ENCODE measurements around the gene NINL. TPM values are rescaled to one million over a fixed set of nuclear protein-coding genes. Genes with fewer than 3 reads are reported as not detected.

NINL gene
- total RNA-seq, 2 donors from 2014 or later: 20.3 to 35.6 TPM

GRCh38 chr20:25539742-25540672 is 45.3 kb downstream of the NINL start:
- no peaks in the 10 kb centered on the region for H3K9me3 ChIP-seq
- DNase-seq (ENCODE audit: low spot score): no peak
- peak; percentile 32 for TF ChIP-seq CTCF (IDR thresholded peaks at IDR 0.05)
- peak overlapping the region; percentile 68 to 77 for H3K27ac ChIP-seq
- ATAC-seq (ENCODE audit: insufficient number of reproducible peaks, low FRiP score, low read depth): no peak
- no peaks in the 10 kb centered on the region for H3K36me3 ChIP-seq
- peak overlapping the region; percentile 76 for H3K4me3 ChIP-seq
- H3K4me1 ChIP-seq (ENCODE audit: control insufficient read depth in 1 of 2, low read depth in 2 of 2): peaks cover 4 to 66% of the 10 kb centered on the region in 2 donors
- H3K27me3 ChIP-seq (replicated peaks; ENCODE audit: insufficient read depth): no peaks in the 10 kb centered on the region

DNA sequence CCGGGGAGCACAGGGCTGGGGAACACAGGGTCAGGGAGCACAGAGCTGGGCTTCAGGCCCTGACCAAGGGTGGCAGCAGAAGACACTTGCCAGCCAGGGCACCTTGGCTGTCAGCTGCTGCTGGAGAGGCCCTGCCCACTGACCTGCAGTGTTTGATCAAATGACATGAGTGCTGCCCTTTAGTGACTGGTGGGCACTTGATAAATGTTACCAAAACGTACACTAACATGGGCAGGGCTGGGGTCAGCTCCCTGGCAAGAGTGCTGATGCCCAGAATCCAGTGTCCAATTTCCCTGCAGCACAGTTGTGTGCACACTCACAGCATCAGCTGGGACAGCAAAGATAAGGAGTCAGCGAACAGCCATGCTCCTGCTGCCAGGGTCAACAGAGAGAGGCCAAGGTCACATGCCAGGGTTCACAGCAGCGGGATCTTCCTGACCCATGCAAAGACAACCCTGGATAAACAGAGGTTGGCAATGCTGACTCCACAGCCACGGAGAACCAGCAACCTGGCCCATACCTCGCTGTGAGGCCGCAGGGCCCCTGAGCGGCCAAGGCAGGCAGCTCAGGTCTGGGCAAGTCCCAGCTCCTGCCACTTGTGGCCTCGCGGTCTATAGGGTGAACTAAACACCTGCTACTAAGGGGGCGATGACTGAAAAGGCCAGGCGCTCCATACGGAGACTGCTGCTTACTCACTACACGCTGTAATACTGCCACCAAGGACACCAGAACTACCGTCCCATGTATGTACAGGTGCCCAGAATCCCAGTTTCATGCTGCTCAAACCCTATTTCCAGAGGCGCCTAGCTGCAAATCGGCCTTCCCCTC is 46.3 kb downstream of the NINL start:
- TF ChIP-seq CTCF (IDR thresholded peaks at IDR 0.05): no peak
- Histone ChIP-seq H3K27me3 (replicated peaks; ENCODE audit: insufficient read depth) (no peaks in the 10 kb centered on the region), H3K4me3 (peak overlapping the region; percentile 76), H3K4me1 (ENCODE audit: control insufficient read depth in 1 of 2, low read depth in 2 of 2) (peaks cover 7 to 67% of the 10 kb centered on the region in 2 donors), H3K27ac (peak overlapping the region; percentile 68 to 77), H3K36me3 (no peaks in the 10 kb centered on the region), H3K9me3 (no peaks in the 10 kb centered on the region)
- no peak for ATAC-seq (ENCODE audit: insufficient number of reproducible peaks, low FRiP score, low read depth)
- no peak for DNase-seq (ENCODE audit: low spot score)

GRCh38 chr20:25537890-25538289 is 47.4 kb downstream of the NINL start:
- H3K4me3 ChIP-seq: no peak overlapping the region
- ATAC-seq (ENCODE audit: insufficient number of reproducible peaks, low FRiP score, low read depth) (no peak), DNase-seq (ENCODE audit: low spot score) (no peak)
- H3K36me3 ChIP-seq: no peaks in the 10 kb centered on the region
- no peak for TF ChIP-seq CTCF (IDR thresholded peaks at IDR 0.05)
- H3K27me3 ChIP-seq (replicated peaks; ENCODE audit: insufficient read depth): no peaks in the 10 kb centered on the region
- peak overlapping the region in 1 of 2 donors; percentile 20 for H3K27ac ChIP-seq
- H3K4me1 ChIP-seq (ENCODE audit: control insufficient read depth in 1 of 2, low read depth in 2 of 2): peaks cover 12 to 77% of the 10 kb centered on the region in 2 donors
- no peaks in the 10 kb centered on the region for H3K9me3 ChIP-seq

DNA sequence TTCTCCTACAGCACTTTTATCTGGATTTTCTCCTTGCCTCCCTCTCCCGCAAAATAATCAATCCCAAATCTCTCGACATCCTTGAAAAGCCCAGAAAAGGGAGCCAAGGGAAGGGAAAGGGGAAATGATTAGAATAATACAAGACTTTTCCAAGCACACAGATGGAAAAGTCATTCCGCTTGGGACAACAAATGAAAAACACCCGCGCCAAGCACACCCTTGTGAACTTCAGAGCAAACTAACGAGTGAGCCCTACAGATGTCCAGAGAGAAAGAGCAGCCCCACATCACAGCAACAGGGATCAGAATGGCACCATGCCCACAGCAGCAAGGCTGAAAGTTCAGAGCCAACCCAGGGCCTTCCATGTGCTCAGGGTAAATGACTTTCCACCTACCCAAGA is 49.6 kb downstream of the NINL start:
- Histone ChIP-seq H3K9me3 (no peaks in the 10 kb centered on the region), H3K27ac (peak overlapping the region; percentile 26 to 69), H3K36me3 (no peaks in the 10 kb centered on the region), H3K4me1 (ENCODE audit: control insufficient read depth in 1 of 2, low read depth in 2 of 2) (peaks cover 12 to 87% of the 10 kb centered on the region in 2 donors), H3K4me3 (no peak overlapping the region), H3K27me3 (replicated peaks; ENCODE audit: insufficient read depth) (no peaks in the 10 kb centered on the region)
- TF ChIP-seq CTCF (IDR thresholded peaks at IDR 0.05): no peak
- ATAC-seq (ENCODE audit: insufficient number of reproducible peaks, low FRiP score, low read depth) (no peak), DNase-seq (ENCODE audit: low spot score) (no peak)

GRCh38 chr20:25534845-25535244 is 50.5 kb downstream of the NINL start:
- H3K4me1 ChIP-seq (ENCODE audit: control insufficient read depth in 1 of 2, low read depth in 2 of 2): peaks cover 12 to 90% of the 10 kb centered on the region in 2 donors
- no peaks in the 10 kb centered on the region for H3K9me3 ChIP-seq
- no peaks in the 10 kb centered on the region for H3K36me3 ChIP-seq
- DNase-seq (ENCODE audit: low spot score): no peak
- TF ChIP-seq CTCF (IDR thresholded peaks at IDR 0.05): no peak
- no peak for ATAC-seq (ENCODE audit: insufficient number of reproducible peaks, low FRiP score, low read depth)
- peak overlapping the region; percentile 89 to 93 for H3K27ac ChIP-seq
- no peak overlapping the region for H3K4me3 ChIP-seq
- H3K27me3 ChIP-seq (replicated peaks; ENCODE audit: insufficient read depth): no peaks in the 10 kb centered on the region

Measured in thoracic aorta (tissue), 2 donors.